GM19351 (cell line): ENCODE measurements around the gene CRMP1.

Experiments
- ATAC-seq: cut with Tn5 transposase; IDR thresholded peaks from one replicate; pipeline ENCODE4 v1.9.1; 2021; ENCODE audit warnings: mild to moderate bottlenecking, moderate library complexity; ENCODE audit not compliant: unreplicated experiment

CRMP1 gene

GRCh38 chr4:5893004-5893580 lies at the start of gene CRMP1:
Gene CRMP1, minus strand, starts transcription at chr4:5893086. Its CDS starts 117 bp downstream, at chr4:5892969.
- no peak for ATAC-seq

DNA sequence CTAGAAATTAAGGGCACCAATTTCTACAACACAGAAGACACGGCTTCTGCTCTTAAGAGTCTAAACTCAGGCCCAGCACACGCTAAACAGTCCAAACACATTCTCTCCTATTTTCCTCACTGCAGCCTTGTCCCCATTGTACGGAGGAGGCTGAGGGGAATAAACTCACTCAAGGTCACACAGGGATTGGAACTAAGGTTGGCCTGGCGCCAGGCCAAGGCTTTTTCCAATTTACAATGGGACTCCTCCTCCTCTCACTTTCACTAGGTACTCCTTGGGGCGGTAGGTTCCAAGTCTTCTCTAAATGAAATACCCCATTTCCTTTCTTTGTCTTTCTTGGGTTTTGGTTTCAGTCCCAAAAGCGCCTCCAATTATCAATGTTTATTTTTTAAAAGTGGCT lies 48.7 kb upstream of the CRMP1 start:
- ATAC-seq, result no peak

DNA sequence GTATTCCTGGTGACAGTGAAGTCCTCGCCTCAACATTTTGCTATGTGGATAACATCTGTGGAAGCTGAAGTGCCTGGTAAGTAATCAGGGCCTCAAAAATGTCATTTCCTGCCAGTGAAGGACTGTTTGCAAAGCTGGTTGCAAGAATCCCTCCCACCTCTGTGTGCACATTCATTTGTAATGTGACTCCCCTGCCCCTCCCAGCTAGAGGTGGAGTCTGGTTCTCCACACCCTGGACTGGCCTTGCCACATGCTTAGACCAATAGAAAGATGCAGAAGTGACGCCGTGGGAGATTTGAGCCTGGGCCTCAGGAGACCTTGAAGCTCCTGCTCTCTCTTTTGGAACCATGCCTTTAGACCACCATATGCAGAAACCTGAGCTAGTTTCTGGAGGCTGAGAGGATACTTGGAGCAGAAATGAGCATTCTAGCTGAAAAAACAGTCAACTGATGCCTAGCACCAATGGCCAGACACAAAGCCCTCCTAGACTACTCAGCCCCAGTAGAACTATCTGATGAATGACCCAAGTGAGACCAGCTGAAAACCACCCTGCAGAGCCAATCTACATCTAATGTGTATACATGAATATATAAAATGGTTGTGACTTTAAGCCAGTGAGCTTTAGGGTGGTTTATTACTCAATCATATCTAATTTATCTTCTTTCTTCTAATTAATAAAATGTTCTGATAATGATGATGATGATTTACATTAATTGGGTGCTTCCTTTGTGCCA lies 47.8 kb upstream of the CRMP1 start:
- no peak for ATAC-seq

GRCh38 chr4:5933996-5934831 lies 41.3 kb upstream of the CRMP1 start:
- ATAC-seq, result no peak

DNA sequence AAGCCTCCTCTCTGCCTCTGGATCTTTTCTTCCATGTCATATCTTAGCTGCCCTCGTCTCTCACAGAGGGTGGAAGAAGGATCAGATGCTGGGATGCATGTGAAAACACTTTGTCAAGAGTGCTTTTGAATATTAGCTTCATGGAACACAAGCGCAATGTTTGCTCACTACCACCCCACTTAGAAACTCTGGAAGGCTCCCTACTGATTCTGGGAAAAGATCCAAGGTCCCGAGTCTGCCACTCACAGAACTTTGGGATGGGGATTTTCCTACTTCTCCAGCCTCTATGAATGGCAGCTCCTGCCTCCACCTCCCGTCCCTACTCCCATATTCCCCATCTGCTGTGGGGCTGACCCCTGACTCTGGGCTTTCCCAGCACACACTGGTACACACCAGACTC lies 40.2 kb upstream of the CRMP1 start:
- ATAC-seq, result no peak

GRCh38 chr4:5932035-5932568 lies 39.2 kb upstream of the CRMP1 start:
- no peak for ATAC-seq

- ATAC-seq, result no peak
These were observed 38.6 kb upstream of the CRMP1 start for GRCh38 chr4:5931526-5931925.

- no peak for ATAC-seq
These were observed 38.0 kb upstream of the CRMP1 start for GRCh38 chr4:5930876-5931275.

DNA sequence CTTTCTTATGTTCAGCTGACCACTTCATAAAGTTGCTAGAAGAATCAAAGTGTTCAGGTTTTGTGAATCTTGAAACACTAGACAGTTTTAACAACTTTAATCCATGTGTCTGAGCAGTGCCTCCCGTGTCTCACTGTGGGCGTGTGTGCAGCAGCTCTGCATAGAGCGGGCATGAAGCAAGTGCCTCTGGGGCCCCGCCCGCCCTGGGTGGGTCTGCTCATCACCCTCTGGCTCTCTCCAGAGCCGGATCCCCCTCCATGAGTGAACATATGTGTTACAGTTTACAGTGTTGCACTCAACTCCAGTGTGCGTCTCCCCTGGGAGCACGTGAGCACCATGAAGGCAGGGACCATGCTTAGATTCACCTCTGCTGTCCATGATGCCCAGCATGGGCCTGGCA lies 37.6 kb upstream of the CRMP1 start:
- ATAC-seq, result no peak

- ATAC-seq, result no peak
These were observed 36.0 kb upstream of the CRMP1 start for GRCh38 chr4:5928844-5929420.

GRCh38 chr4:5928274-5928673 lies 35.4 kb upstream of the CRMP1 start:
- ATAC-seq, result no peak

DNA sequence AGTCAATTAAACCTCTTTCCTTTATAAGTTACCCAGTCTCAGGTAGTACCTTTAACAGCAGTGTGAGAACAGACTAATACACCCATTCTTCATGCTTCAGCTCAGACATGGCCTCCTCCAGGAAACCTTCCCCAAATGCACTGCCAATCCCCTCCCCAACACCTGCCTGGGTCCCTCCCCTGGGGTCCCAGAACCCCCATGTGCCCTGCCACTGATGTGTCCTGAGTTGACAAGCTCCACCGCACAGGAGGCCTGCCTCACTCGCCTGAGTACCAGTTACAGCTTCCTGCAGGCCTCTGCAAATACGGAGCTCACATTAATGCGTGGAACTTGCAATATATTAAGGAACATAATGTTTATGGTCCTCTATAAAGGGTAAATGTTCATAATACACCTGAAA lies 34.9 kb upstream of the CRMP1 start:
- no peak for ATAC-seq

- ATAC-seq, result no peak
These were observed 34.2 kb upstream of the CRMP1 start for GRCh38 chr4:5927116-5927515.

GRCh38 chr4:5926598-5926997 lies 33.7 kb upstream of the CRMP1 start:
- ATAC-seq, result no peak

DNA sequence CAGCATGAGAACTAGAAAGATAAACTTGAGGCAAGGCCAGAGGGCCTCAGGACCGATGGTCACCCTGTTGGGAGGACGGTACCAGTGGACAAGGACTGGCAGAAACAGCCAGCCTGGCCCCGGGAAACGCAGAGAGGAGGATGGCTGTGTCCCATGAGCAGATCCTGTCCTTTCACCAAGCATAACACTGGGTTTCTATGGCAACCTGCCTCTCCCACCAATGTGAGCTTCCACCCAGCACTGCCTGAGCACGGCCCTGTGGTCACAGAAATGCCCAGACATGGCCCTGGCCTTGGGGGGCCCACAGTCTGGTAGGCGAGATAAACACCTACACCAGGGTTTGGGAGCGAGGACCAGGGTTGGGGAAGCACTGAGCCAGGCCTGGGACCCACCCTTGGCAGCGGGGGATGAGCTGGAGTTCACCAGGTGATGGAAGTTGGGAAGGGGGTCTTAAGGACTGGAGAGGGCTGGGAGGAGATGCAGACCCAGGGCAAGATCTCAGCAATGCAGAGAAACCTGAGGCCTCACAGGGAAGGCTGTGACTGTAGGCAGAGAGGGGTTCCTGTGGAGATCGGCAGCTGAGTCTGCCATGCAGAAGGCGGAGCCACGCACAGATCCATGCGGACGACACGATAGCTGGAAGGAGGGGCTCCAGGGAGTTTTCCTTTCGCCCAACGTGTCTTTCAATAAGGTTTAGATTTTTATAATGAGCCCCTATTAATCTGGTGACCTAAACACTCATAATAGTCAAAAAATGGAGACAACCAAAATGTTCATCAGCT lies 32.7 kb upstream of the CRMP1 start:
- ATAC-seq, result no peak

- no peak for ATAC-seq
These were observed 31.7 kb upstream of the CRMP1 start for GRCh38 chr4:5924461-5925125.

DNA sequence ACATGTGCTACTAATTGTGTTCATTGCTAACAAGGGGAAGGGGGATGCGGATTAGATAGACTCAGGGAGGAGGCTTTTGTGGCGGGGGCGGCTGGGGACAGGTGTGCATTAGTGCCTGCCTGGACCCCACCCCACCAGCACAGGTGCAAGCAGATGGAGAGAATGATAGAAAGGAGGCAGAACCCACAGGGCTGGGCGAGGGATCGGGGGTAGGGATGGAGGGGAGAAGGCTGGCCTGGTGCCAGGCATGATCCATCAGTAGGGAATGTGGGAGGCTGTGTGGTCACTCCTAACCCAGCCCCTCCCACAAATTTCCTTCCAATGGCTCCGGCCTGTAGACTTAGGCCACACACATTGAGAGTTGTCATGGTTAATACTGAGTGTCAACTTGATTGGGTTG lies 30.5 kb upstream of the CRMP1 start:
- no peak for ATAC-seq

- no peak for ATAC-seq
These were observed 29.7 kb upstream of the CRMP1 start for GRCh38 chr4:5922556-5922955.

- no peak for ATAC-seq
These were observed 29.1 kb upstream of the CRMP1 start for GRCh38 chr4:5921981-5922380.
